Stimulated activated CD8-positive, alpha-beta memory T cell treated with anti-CD3 and anti-CD28 coated beads, Interleukin-4, amount 100 ng/mL, for 1 hour (primary cell): Measurements from ENCODE around the gene GLT8D2.
"Not testable (repeated sequence)": the region's sequence is repeated elsewhere in the genome, so short reads cannot be mapped to it uniquely, and the experiment has no call there.

ENCODE experiments used
- DNase-seq, 2 donors: peaks; one replicate each; pipeline ENCODE4 v3.0.0-alpha.2; 2020; ENCODE audit warnings: low read depth in 2 of 2, low spot score in 1 of 2

The GLT8D2 gene

GRCh38 chr12:104050436-104050835, 449 bp upstream of the GLT8D2 start:
- DNase-seq: no peak

GRCh38 chr12:104049278-104049902, 597 bp downstream of the GLT8D2 start:
- no peak for DNase-seq

- DNase-seq: no peak
These were observed 1.2 kb downstream of the GLT8D2 start for GRCh38 chr12:104048811-104049210.

DNA sequence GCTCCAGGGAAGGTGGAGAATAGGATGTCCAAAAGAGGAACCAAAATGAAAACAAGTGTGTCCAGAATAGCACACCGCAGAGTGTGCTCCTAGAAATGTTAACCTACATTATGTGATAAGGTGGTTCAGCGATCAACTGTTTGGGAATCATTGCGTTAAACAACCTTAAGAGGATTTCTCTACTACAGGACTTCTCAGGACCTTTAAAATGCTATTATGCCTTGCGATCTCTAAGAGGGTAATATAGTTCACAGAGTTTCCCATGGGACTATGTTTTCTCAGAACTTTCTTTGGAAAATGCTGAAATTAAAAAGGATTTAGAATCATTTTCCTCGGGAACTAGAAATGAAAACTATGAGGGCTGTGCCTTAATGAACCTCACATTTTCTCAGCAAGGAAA, 1.8 kb downstream of the GLT8D2 start:
- no peak for DNase-seq

DNA sequence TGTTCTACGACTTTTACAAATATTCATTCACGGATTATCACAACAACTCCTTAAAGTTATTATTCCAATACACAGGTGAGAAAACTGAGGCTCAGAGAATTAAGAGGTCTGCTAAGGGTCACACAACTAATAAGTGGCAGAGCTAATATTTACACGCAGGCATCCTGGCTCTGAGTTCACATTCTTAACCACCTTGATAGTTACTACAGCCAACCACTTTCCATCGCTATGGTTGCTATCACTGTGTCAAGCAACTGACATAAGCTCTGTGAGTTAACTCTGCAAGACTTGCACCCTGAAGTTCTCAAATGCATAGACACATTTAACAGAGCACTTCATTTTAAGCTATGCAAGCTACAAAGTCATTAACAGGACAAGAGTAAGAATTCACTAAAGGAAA, 3.7 kb downstream of the GLT8D2 start:
- DNase-seq: no peak

- DNase-seq: no peak
These were observed 5.8 kb downstream of the GLT8D2 start for GRCh38 chr12:104044158-104044557.

DNA sequence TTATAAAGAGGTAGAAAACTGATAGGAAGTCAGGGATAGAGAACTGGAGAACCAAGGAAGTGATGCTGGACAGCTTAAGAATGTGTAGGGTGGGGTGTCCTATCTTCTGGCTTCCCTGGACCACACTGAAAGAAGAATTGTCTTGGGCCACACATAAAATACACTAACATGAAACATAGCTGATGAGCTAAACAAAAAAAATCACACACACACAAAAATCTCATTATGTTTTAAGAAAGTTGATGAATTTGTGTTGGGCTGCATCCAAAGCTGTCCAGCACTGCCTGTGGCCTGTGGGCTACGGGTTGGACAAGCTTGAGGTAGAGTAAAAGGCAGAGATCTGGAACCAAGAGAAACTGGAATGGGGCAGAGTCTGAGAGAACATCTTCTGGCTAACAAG, 7.4 kb downstream of the GLT8D2 start:
- DNase-seq: no peak

DNA sequence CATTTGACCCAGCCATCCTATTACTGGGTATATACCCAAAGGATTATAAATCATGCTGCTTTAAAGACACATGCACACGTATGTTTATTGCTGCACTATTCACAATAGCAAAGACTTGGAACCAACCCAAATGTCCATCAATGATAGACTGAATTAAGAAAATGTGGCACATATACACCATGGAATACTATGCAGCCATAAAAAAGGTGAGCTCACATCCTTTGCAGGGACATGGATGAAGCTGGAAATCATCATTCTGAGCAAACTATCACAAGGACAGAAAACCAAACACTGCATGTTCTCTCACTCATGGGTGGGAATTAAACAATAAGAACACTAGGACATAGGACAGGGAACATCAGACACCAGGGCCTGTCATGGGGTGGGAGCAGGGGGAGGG, 10.2 kb downstream of the GLT8D2 start:
- DNase-seq: not testable (repeated sequence)

DNA sequence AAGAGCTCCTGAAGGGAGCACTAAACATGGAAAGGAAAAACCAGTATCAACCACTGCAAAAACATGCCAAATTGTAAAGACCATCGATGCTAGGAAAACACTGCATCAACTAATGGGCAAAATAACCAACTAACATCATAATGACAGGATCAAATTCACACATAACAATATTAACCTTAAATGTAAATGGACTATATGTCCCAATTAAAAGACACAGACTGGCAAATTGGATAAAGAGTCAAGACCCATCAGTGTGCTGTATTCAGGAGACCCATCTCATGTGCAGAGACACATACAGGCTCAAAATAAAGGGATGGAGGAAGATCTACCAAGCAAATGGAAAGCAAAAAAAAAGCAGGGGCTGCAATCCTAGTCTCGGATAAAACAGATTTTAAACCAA, 13.8 kb downstream of the GLT8D2 start:
- DNase-seq: not testable (repeated sequence)

GRCh38 chr12:104030596-104030995, 19.4 kb downstream of the GLT8D2 start:
- DNase-seq: not testable (repeated sequence)

GRCh38 chr12:104026841-104027599, 23.0 kb downstream of the GLT8D2 start:
- no peak for DNase-seq

- no peak for DNase-seq
These were observed 24.2 kb downstream of the GLT8D2 start for GRCh38 chr12:104025771-104026170.

DNA sequence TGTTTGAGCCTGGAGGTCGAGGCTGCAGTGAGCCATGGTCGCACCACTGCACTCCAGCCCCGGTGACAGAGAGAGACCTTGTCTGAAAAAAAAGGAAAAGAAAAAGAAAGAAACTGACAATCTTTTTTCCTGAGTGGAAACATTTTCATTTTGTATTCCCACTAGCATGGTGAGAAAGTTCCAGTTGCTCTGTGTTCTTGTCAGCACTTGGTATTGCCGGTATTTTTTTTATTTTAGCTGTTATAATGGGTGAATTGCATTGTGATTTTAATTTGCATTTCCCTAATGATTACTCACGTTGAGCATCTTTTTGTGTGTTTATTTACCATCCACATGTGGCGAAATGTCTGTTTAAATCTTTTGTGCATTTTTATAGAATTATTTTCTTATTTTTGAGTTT, 25.6 kb downstream of the GLT8D2 start:
- DNase-seq: no peak

DNA sequence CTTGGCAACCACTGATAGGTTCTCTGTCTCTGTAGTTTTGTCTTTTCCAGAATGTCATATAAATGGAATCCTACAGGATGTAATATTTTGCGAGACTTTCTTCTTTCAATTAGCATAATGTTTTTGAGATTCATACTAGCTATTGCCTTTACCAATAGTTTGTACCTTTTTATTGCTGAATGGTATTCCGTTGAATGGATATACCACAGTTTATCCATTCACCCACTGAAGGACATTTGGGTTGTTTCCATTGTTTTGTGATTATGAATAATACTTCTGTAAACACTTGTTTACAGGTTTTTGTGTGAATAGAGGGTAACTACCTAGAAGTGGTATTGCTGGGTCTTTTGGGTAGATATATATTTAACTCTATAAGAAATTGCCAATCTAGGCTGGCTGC, 26.3 kb downstream of the GLT8D2 start:
- no peak for DNase-seq

- DNase-seq: no peak
These were observed 27.2 kb downstream of the GLT8D2 start for GRCh38 chr12:104022786-104023185.

GRCh38 chr12:104021862-104022261, 28.1 kb downstream of the GLT8D2 start:
- not testable (repeated sequence) for DNase-seq

DNA sequence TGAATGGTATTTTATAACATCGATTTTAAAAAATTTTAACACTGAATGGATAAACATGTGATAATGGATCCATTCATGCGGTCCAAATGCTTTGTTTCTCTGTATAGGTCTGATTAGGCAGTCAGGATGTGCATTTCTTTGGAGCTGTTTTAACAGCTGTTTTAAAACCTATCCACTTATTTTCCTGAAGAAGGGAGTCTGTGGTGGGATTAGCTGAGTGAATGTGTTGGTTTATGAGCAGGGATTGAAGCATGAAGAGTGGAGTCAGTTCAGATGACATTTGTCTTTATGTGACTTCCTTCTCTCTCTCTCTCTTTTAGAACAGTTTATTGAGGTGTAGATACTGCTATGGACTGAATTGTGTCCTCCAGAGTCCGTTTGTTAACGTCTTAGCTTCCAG, 37.7 kb downstream of the GLT8D2 start:
- DNase-seq: no peak

GRCh38 chr12:104011253-104011652, 38.7 kb downstream of the GLT8D2 start:
- no peak for DNase-seq

- DNase-seq: no peak
These were observed 39.3 kb downstream of the GLT8D2 start for GRCh38 chr12:104010606-104011169.

- no peak for DNase-seq
These were observed 39.9 kb downstream of the GLT8D2 start for GRCh38 chr12:104010121-104010520.

- DNase-seq: no peak
These were observed 43.1 kb downstream of the GLT8D2 start for GRCh38 chr12:104006929-104007328.

DNA sequence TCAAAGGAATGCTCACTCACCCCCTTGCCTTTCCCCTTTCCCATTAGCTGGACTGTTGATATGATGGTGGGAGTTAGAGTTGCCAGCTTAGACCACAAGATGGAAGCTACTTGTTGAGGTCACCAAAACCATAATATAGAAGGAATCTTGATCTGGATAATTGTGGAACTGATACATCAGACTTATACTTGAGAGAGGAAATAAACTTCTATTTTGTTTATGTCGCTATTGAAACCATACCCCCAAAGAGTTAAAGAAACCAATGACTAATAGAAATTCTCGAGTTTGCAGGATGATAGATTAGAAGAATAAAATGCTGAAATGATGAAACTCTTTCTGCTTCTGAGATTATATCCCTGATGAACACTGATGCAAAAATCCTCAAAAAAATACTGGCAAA, 46.4 kb downstream of the GLT8D2 start:
- DNase-seq: no peak

GRCh38 chr12:104002686-104003085, 47.3 kb downstream of the GLT8D2 start:
- no peak for DNase-seq
